GM12878 (cell line): Measurements from ENCODE around the gene GGT7.

Experiments used
- BRCA1 ChIP-seq: IDR thresholded peaks from 2 replicates; pipeline ENCODE4 v1.6.1; 2011; ENCODE audit warnings: low read depth, low read length, improper control_type of control experiment
- CTCF ChIP-seq, 3 experiments: IDR thresholded peaks in 2 of 3; conservative IDR thresholded peaks in 1 of 3; 2 replicates each; pipeline ENCODE4 v1.5.1; 2011; ENCODE audit warnings: low read depth in 3 of 3, low read length in 3 of 3, mild to moderate bottlenecking in 3 of 3, control low read depth in 2 of 3, moderate library complexity in 2 of 3, inconsistent platforms in 1 of 3, mixed read lengths in 1 of 3; ENCODE audit not compliant: control insufficient read depth in 2 of 3, insufficient read depth in 1 of 3; ENCODE audit errors: extremely low read depth in 1 of 3
- EED ChIP-seq: sonication (generic); IDR thresholded peaks from 2 replicates; pipeline ENCODE4 v1.6.1; 2016; ENCODE audit warnings: antibody characterized with exemption, low read depth
- ELK1 ChIP-seq: IDR thresholded peaks from 2 replicates; pipeline ENCODE4 v1.6.1; 2012; ENCODE audit warnings: low read depth, low read length, improper control_type of control experiment
- EZH2 ChIP-seq: IDR thresholded peaks from 2 replicates; pipeline ENCODE4 v1.6.1; 2012; ENCODE audit warnings: low read depth, mild to moderate bottlenecking, control low read depth, inconsistent platforms, low read length, borderline replicate concordance; ENCODE audit not compliant: control insufficient read depth
- FOXK2 ChIP-seq: fragments of 450-650 bp; IDR thresholded peaks from 2 replicates; pipeline ENCODE4 v1.6.1; 2017; ENCODE audit warnings: mild to moderate bottlenecking, moderate library complexity
- LARP7 ChIP-seq: fragments of 450-650 bp; IDR thresholded peaks from 2 replicates; pipeline ENCODE4 v1.6.1; 2017; ENCODE audit warnings: mild to moderate bottlenecking
- SREBF1 ChIP-seq: IDR thresholded peaks from 2 replicates; pipeline ENCODE4 v1.6.1; 2012; ENCODE audit warnings: mild to moderate bottlenecking, low read length
- ZNF274 ChIP-seq: IDR thresholded peaks from one replicate; pipeline ENCODE4 v1.8.0; 2011; ENCODE audit not compliant: insufficient read length, insufficient read depth

GRCh38 chr20:34915749-34916455, 43.2 kb upstream of the GGT7 start:
- TF ChIP-seq CTCF (IDR thresholded peaks at IDR 0.05 in 2 of 3, conservative IDR thresholded peaks at IDR 0.05 in 1 of 3; ENCODE audit: control insufficient read depth in 2 of 3, extremely low read depth in 1 of 3, insufficient read depth in 1 of 3, low read depth in 3 of 3, low read length in 3 of 3) (no peak), ELK1 (no peak), LARP7 (no peak), ZNF274 (no peak), BRCA1 (no peak), EZH2 (no peak), SREBF1 (no peak), FOXK2 (no peak), EED (no peak)
